ENCODE results near the gene RPP14.

- TF ChIP-seq CTCF (IDR thresholded peaks at IDR 0.05) (no peak), POLR2A (IDR thresholded peaks at IDR 0.05) (no peak)
Observed at GRCh38 chr3:58369038-58369437, 63.0 kb downstream of the RPP14 start.

All from esophagus squamous epithelium (tissue), 4 donors.